Measurements from ENCODE around the gene MS4A7.

GRCh38 chr11:60422609-60423008, 44.3 kb downstream of the MS4A7 start:
- TF ChIP-seq JUNB (IDR thresholded peaks at IDR 0.05) (no peak), POLR2A (IDR thresholded peaks at IDR 0.05; ENCODE audit: low read length) (no peak), RNF2 (IDR thresholded peaks at IDR 0.05; ENCODE audit: borderline replicate concordance, low read depth) (no peak), CHD2 (IDR thresholded peaks at IDR 0.05; ENCODE audit: low read length, partially characterized antibody) (no peak), E2F6 (IDR thresholded peaks at IDR 0.05; ENCODE audit: borderline replicate concordance, low read depth) (no peak), CTCF (IDR thresholded peaks at IDR 0.05) (no peak), HMGXB4 (CRISPR knock-in tag; IDR thresholded peaks at IDR 0.05; ENCODE audit: borderline replicate concordance) (no peak), GATA3 (IDR thresholded peaks at IDR 0.05; ENCODE audit: borderline replicate concordance) (no peak), NR3C1 (IDR thresholded peaks at IDR 0.05) (no peak), POLR2AphosphoS2 (conservative IDR thresholded peaks at IDR 0.05; ENCODE audit: low read length) (no peak), KDM5A (IDR thresholded peaks at IDR 0.05) (no peak)
